WTC11 (cell line): Measurements from ENCODE around the gene NOP9. TPM values are rescaled to one million over a fixed set of nuclear protein-coding genes. Genes with fewer than 3 reads are reported as not detected.

Experiments used
- ATAC-seq: fragments of 200-7000 bp; cut with Tn5 transposase; 2 replicates; pipeline ENCODE4 v1.10.0; 2021; ENCODE audit warnings: mild to moderate bottlenecking, moderate library complexity
- Bru-seq: library from RNA; stranded (reverse); fragments of 400-500 nt; gene quantifications from one replicate; lab custom pipeline; 2021; lab: Mats Ljungman, UMichigan
- CTCF ChIA-PET: fragments of 300-600 bp; sonication (Branson Sonifier 250); formaldehyde crosslinking; loops from one replicate; lab custom pipeline; 2021; ENCODE audit warnings: antibody characterized with exemption; lab: Charles Lee
- POLR2A ChIA-PET: fragments of 350-600 bp; sonication (Branson Sonifier 250); formaldehyde crosslinking; loops from one replicate; lab custom pipeline; 2021; ENCODE audit warnings: antibody characterized with exemption; lab: Charles Lee
- DNase-seq: peaks from one replicate; pipeline ENCODE4 v3.0.0; 2021; ENCODE audit warnings: low spot score
- H3K27ac Mint-ChIP-seq: 2 replicates; pipeline ENCODE4 v1.8.0; 2021; ENCODE audit warnings: mixed read lengths
- H3K27me3 Mint-ChIP-seq: 2 replicates; pipeline ENCODE4 v1.8.0; 2021; ENCODE audit warnings: low read depth, mild to moderate bottlenecking, moderate library complexity, mixed read lengths
- H3K36me3 Mint-ChIP-seq: 2 replicates; pipeline ENCODE4 v1.8.0; 2021; ENCODE audit warnings: mixed read lengths
- H3K4me1 Mint-ChIP-seq: 2 replicates; pipeline ENCODE4 v1.8.0; 2022; ENCODE audit warnings: mixed read lengths
- H3K4me3 Mint-ChIP-seq: 2 replicates; pipeline ENCODE4 v1.8.0; 2021; ENCODE audit warnings: mild to moderate bottlenecking, moderate library complexity, mixed read lengths
- H3K9me3 Mint-ChIP-seq: 2 replicates; pipeline ENCODE4 v1.8.0; 2021; ENCODE audit warnings: mixed read lengths
- CREM ChIP-seq: sonication (generic); formaldehyde crosslinking; IDR thresholded peaks from 2 replicates; pipeline ENCODE4 v1.8.1; 2022; ENCODE audit warnings: mild to moderate bottlenecking, missing genetic modification reagents, moderate library complexity
- ESRRA ChIP-seq: sonication (generic); formaldehyde crosslinking; IDR thresholded peaks from 2 replicates; pipeline ENCODE4 v1.8.1; 2022; ENCODE audit warnings: mild to moderate bottlenecking, missing genetic modification reagents, borderline replicate concordance
- ETV6 ChIP-seq: sonication (generic); formaldehyde crosslinking; IDR thresholded peaks from 2 replicates; pipeline ENCODE4 v1.8.1; 2022; ENCODE audit warnings: mild to moderate bottlenecking, missing genetic modification reagents
- JAZF1 ChIP-seq: fragments of 250-450 bp; sonication (Bioruptor Pico); IDR thresholded peaks from 2 replicates; pipeline ENCODE4 v1.9.0; 2021; ENCODE audit warnings: moderate library complexity, mild to moderate bottlenecking, inconsistent platforms
- MXD4 ChIP-seq: fragments of 250-450 bp; sonication (Bioruptor Pico); IDR thresholded peaks from 2 replicates; pipeline ENCODE4 v1.8.0; 2021; ENCODE audit warnings: mild to moderate bottlenecking, moderate library complexity, borderline replicate concordance
- NR2C2 ChIP-seq: sonication (generic); formaldehyde crosslinking; IDR thresholded peaks from 2 replicates; pipeline ENCODE4 v1.8.0; 2022; ENCODE audit warnings: mild to moderate bottlenecking, missing genetic modification reagents
- OVOL2 ChIP-seq: fragments of 250-450 bp; sonication (Bioruptor Pico); IDR thresholded peaks from 2 replicates; pipeline ENCODE4 v1.9.0; 2021; ENCODE audit warnings: mild to moderate bottlenecking, borderline replicate concordance
- PRRX2 ChIP-seq: fragments of 250-450 bp; sonication (Bioruptor Pico); IDR thresholded peaks from 2 replicates; pipeline ENCODE4 v1.8.0; 2021; ENCODE audit warnings: mild to moderate bottlenecking
- TEAD1 ChIP-seq: sonication (generic); formaldehyde crosslinking; IDR thresholded peaks from 2 replicates; pipeline ENCODE4 v1.8.0; 2022; ENCODE audit warnings: mild to moderate bottlenecking, missing genetic modification reagents
- long read RNA-seq, 3 experiments: library from RNA in 1 of 3; library from capped mRNA in 1 of 3; library from polyadenylated mRNA in 1 of 3; unstranded in 2 of 3; stranded (forward) in 1 of 3; transcript quantifications; one replicate each; pipeline ENCODE4 v2.0.0, GENCODE V29; 2021
- total RNA-seq: library from RNA; stranded (reverse); gene quantifications from 3 replicates; pipeline ENCODE4 v1.2.3, GENCODE V29; 2021
- TF ChIP-seq, protein P1 (sequence below): sonication (generic); formaldehyde crosslinking; IDR thresholded peaks from 2 replicates; pipeline ENCODE4 v1.8.1; 2022; ENCODE audit warnings: mild to moderate bottlenecking, missing genetic modification reagents, moderate library complexity, borderline replicate concordance
- TF ChIP-seq, protein P2 (sequence below): sonication (generic); formaldehyde crosslinking; IDR thresholded peaks from 2 replicates; pipeline ENCODE4 v1.8.0; 2022; ENCODE audit warnings: missing genetic modification reagents
- TF ChIP-seq, protein P3 (sequence below): sonication (generic); formaldehyde crosslinking; IDR thresholded peaks from 2 replicates; pipeline ENCODE4 v1.8.0; 2022; ENCODE audit warnings: mild to moderate bottlenecking, missing genetic modification reagents
- TF ChIP-seq, protein P4 (sequence below): sonication (generic); formaldehyde crosslinking; IDR thresholded peaks from 2 replicates; pipeline ENCODE4 v1.8.1; 2022; ENCODE audit warnings: mild to moderate bottlenecking, moderate library complexity, missing genetic modification reagents
- TF ChIP-seq, protein P5 (sequence below): sonication (generic); formaldehyde crosslinking; IDR thresholded peaks from 2 replicates; pipeline ENCODE4 v1.8.1; 2023; ENCODE audit warnings: mild to moderate bottlenecking, missing genetic modification reagents
- TF ChIP-seq, protein P6 (sequence below): sonication (generic); formaldehyde crosslinking; IDR thresholded peaks from 2 replicates; pipeline ENCODE4 v1.8.1; 2023; ENCODE audit warnings: mild to moderate bottlenecking, moderate library complexity, missing genetic modification reagents

NOP9 gene, protein sequence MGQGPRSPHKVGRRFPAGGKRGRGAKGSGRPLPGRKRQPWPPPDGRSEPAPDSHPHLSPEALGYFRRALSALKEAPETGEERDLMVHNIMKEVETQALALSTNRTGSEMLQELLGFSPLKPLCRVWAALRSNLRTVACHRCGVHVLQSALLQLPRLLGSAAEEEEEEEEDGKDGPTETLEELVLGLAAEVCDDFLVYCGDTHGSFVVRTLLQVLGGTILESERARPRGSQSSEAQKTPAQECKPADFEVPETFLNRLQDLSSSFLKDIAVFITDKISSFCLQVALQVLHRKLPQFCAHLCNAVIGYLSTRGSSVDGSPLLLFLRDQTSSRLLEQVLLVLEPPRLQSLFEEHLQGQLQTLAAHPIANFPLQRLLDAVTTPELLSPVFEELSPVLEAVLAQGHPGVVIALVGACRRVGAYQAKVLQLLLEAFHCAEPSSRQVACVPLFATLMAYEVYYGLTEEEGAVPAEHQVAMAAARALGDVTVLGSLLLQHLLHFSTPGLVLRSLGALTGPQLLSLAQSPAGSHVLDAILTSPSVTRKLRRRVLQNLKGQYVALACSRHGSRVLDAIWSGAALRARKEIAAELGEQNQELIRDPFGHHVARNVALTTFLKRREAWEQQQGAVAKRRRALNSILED
- total RNA-seq = 34.3 to 44.4 TPM (median 35.0 TPM) in 3 replicates
- percentile 84 among the genes with signal in this experiment for Bru-seq, nascent RNA
- long read RNA-seq, experiment 1, full-length matches to known transcripts = 23 of 64 reads
- long read RNA-seq, experiment 1, partial matches to known transcripts = 12 of 64 reads
- long read RNA-seq, experiment 1, other reads (novel, unspliced or antisense) = 29 of 64 reads
- long read RNA-seq, experiment 2, full-length matches to known transcripts = 8 of 27 reads
- long read RNA-seq, experiment 2, partial matches to known transcripts = 6 of 27 reads
- long read RNA-seq, experiment 2, other reads (novel, unspliced or antisense) = 13 of 27 reads
- long read RNA-seq, experiment 3, full-length matches to known transcripts = 2 of 3 reads
- long read RNA-seq, experiment 3, partial matches to known transcripts = 1 of 3 reads
- long read RNA-seq, experiment 3, other reads (novel, unspliced or antisense) = 0 of 3 reads

DNA sequence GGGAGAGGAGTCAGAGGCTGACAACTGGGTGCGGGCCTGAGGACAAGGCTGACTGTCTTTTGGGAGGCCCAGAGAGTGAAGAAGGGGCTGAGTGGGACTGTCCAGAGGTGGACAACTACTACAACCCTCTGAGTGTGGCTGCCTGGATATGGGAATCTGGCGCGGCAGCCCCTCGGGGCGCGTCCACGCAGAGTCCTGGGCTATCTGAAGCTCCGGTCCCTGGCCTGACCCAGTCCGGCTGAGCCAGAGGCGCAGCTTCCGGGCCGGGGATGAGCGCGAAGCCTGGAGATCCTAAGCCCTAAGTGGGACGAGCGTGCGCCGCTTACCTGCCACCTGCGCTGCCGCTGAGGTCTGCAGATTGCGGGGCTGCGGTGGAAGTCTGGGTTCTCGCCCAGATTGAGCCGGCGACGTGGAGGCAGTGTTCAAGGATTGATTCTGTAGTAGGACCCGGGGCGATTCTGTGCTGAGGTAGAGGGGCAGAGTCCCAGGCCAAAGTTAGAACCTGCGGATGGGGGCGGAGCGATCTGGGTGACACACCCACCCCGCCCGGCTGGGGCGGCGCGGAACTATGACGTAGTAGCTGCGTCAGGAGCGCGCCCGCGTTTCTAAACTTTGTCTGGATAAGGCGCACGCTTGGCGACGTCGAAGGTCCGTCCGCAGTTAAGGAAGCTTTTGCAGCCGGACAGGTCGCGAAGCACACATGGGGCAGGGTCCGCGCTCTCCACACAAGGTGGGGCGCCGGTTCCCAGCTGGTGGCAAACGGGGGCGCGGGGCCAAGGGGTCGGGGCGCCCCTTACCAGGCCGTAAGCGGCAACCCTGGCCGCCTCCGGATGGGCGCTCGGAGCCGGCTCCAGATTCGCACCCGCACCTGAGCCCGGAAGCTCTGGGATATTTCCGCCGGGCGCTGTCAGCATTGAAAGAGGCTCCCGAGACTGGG, at the start of gene NOP9, which contains the start of gene DHRS1:
NOP9 (plus strand) TSS at position 596 of the 937 bp plus-strand sequence; CDS start at position 701, 105 bp downstream.
DHRS1 (minus strand) TSS at position 526 of the 937 bp plus-strand sequence. CDS start 674 bp downstream, outside the sequence.
- H3K27ac Mint-ChIP-seq = peak within 1 kb of the TSS; percentile 89
- 0 out of 2 replicates have a peak, but pooled peaks cover 3% of the 10 kb centered on the region for H3K27me3 Mint-ChIP-seq
- H3K4me3 Mint-ChIP-seq = peak within 1 kb of the TSS; percentile 91
- H3K36me3 Mint-ChIP-seq = peaks cover 29% of the 10 kb centered on the region
- CTCF ChIA-PET = interaction anchor here (0.6 to 8.2 kb wide), 21 partner anchors 8 to 241 kb away, joined by 3 to 165 read pairs (median 8); partner anchors contain the start of genes CHMP4A, CIDEB, IRF9 and KHNYN
- ATAC-seq (peak; percentile 83), DNase-seq (peak; percentile 94)
- no peaks in the 10 kb centered on the region for H3K9me3 Mint-ChIP-seq
- POLR2A ChIA-PET = interaction anchor here (0.5 to 3.6 kb wide), 9 partner anchors 9 to 761 kb away, joined by 3 to 20 read pairs (median 4); partner anchors contain the start of genes CIDEB, LTB4R2, RABGGTA and TINF2
- peaks cover 19% of the 10 kb centered on the region for H3K4me1 Mint-ChIP-seq
- no peak for TF ChIP-seq PRRX2 (CRISPR knock-in tag)
- TF ChIP-seq, protein P1, sequence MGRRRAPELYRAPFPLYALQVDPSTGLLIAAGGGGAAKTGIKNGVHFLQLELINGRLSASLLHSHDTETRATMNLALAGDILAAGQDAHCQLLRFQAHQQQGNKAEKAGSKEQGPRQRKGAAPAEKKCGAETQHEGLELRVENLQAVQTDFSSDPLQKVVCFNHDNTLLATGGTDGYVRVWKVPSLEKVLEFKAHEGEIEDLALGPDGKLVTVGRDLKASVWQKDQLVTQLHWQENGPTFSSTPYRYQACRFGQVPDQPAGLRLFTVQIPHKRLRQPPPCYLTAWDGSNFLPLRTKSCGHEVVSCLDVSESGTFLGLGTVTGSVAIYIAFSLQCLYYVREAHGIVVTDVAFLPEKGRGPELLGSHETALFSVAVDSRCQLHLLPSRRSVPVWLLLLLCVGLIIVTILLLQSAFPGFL (CRISPR knock-in tag) = no peak
- no peak for TF ChIP-seq ESRRA (CRISPR knock-in tag)
- TF ChIP-seq, protein P2, sequence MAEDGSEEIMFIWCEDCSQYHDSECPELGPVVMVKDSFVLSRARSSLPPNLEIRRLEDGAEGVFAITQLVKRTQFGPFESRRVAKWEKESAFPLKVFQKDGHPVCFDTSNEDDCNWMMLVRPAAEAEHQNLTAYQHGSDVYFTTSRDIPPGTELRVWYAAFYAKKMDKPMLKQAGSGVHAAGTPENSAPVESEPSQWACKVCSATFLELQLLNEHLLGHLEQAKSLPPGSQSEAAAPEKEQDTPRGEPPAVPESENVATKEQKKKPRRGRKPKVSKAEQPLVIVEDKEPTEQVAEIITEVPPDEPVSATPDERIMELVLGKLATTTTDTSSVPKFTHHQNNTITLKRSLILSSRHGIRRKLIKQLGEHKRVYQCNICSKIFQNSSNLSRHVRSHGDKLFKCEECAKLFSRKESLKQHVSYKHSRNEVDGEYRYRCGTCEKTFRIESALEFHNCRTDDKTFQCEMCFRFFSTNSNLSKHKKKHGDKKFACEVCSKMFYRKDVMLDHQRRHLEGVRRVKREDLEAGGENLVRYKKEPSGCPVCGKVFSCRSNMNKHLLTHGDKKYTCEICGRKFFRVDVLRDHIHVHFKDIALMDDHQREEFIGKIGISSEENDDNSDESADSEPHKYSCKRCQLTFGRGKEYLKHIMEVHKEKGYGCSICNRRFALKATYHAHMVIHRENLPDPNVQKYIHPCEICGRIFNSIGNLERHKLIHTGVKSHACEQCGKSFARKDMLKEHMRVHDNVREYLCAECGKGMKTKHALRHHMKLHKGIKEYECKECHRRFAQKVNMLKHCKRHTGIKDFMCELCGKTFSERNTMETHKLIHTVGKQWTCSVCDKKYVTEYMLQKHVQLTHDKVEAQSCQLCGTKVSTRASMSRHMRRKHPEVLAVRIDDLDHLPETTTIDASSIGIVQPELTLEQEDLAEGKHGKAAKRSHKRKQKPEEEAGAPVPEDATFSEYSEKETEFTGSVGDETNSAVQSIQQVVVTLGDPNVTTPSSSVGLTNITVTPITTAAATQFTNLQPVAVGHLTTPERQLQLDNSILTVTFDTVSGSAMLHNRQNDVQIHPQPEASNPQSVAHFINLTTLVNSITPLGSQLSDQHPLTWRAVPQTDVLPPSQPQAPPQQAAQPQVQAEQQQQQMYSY (CRISPR knock-in tag) = peak; percentile 41; the same call in 1 of the 2 replicates
- TF ChIP-seq, protein P3, sequence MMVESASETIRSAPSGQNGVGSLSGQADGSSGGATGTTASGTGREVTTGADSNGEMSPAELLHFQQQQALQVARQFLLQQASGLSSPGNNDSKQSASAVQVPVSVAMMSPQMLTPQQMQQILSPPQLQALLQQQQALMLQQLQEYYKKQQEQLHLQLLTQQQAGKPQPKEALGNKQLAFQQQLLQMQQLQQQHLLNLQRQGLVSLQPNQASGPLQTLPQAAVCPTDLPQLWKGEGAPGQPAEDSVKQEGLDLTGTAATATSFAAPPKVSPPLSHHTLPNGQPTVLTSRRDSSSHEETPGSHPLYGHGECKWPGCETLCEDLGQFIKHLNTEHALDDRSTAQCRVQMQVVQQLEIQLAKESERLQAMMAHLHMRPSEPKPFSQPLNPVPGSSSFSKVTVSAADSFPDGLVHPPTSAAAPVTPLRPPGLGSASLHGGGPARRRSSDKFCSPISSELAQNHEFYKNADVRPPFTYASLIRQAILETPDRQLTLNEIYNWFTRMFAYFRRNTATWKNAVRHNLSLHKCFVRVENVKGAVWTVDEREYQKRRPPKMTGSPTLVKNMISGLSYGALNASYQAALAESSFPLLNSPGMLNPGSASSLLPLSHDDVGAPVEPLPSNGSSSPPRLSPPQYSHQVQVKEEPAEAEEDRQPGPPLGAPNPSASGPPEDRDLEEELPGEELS (CRISPR knock-in tag) = peak; percentile 57; the same call in 1 of the 2 replicates
- TF ChIP-seq, protein P4, sequence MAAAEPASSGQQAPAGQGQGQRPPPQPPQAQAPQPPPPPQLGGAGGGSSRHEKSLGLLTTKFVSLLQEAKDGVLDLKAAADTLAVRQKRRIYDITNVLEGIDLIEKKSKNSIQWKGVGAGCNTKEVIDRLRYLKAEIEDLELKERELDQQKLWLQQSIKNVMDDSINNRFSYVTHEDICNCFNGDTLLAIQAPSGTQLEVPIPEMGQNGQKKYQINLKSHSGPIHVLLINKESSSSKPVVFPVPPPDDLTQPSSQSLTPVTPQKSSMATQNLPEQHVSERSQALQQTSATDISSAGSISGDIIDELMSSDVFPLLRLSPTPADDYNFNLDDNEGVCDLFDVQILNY = peak; percentile 60
- TF ChIP-seq, protein P5, sequence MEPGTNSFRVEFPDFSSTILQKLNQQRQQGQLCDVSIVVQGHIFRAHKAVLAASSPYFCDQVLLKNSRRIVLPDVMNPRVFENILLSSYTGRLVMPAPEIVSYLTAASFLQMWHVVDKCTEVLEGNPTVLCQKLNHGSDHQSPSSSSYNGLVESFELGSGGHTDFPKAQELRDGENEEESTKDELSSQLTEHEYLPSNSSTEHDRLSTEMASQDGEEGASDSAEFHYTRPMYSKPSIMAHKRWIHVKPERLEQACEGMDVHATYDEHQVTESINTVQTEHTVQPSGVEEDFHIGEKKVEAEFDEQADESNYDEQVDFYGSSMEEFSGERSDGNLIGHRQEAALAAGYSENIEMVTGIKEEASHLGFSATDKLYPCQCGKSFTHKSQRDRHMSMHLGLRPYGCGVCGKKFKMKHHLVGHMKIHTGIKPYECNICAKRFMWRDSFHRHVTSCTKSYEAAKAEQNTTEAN = no peak
- TF ChIP-seq, protein P6, sequence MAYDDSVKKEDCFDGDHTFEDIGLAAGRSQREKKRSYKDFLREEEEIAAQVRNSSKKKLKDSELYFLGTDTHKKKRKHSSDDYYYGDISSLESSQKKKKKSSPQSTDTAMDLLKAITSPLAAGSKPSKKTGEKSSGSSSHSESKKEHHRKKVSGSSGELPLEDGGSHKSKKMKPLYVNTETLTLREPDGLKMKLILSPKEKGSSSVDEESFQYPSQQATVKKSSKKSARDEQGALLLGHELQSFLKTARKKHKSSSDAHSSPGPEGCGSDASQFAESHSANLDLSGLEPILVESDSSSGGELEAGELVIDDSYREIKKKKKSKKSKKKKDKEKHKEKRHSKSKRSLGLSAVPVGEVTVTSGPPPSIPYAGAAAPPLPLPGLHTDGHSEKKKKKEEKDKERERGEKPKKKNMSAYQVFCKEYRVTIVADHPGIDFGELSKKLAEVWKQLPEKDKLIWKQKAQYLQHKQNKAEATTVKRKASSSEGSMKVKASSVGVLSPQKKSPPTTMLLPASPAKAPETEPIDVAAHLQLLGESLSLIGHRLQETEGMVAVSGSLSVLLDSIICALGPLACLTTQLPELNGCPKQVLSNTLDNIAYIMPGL (CRISPR knock-in tag) = no peak; the same call in 1 of the 2 replicates
- peak; percentile 99 for TF ChIP-seq CREM (CRISPR knock-in tag)
- TF ChIP-seq MXD4 (CRISPR knock-in tag) = no peak
- peak; percentile 44; the same call in 1 of the 2 replicates for TF ChIP-seq TEAD1
- TF ChIP-seq NR2C2 (CRISPR knock-in tag) = no peak
- TF ChIP-seq ETV6 = 0 out of 2 replicates have a peak, but pooled peaks have one; percentile 9
- TF ChIP-seq JAZF1 (CRISPR knock-in tag) = no peak
- TF ChIP-seq OVOL2 (CRISPR knock-in tag) = no peak
